K562 (cell line): ENCODE data around the gene ASIC1.

Source experiments
- BCL6 ChIP-seq: fragments of 250-450 bp; sonication (Bioruptor Pico); IDR thresholded peaks from 2 replicates; pipeline ENCODE4 v1.4.0; 2020
- CTCF ChIP-seq, 3 experiments: IDR thresholded peaks in 2 of 3; conservative IDR thresholded peaks in 1 of 3; 2 replicates each; pipeline ENCODE4 v1.5.1; 2011 to 2012; ENCODE audit warnings: low read length in 3 of 3, mild to moderate bottlenecking in 3 of 3, control low read depth in 2 of 3, improper control_type of control experiment in 1 of 3, inconsistent platforms in 1 of 3, low read depth in 1 of 3, mixed read lengths in 1 of 3, moderate library complexity in 1 of 3; ENCODE audit not compliant: insufficient read depth in 2 of 3
- EP300 ChIP-seq: IDR thresholded peaks from 2 replicates; pipeline ENCODE4 v1.6.1; 2012; ENCODE audit warnings: low read length, improper control_type of control experiment
- GATA2 ChIP-seq: sonication (generic); formaldehyde crosslinking; IDR thresholded peaks from 2 replicates; pipeline ENCODE4 v1.4.0; 2020; ENCODE audit warnings: mild to moderate bottlenecking, missing genetic modification reagents
- HDAC2 ChIP-seq: fragments of 450-650 bp; IDR thresholded peaks from 2 replicates; pipeline ENCODE4 v1.6.1; 2016; ENCODE audit warnings: mild to moderate bottlenecking
- HLTF ChIP-seq: fragments of 450-650 bp; IDR thresholded peaks from 2 replicates; pipeline ENCODE4 v1.6.1; 2016
- NCOA6 ChIP-seq: fragments of 450-650 bp; IDR thresholded peaks from 2 replicates; pipeline ENCODE4 v1.6.1; 2017; ENCODE audit warnings: mild to moderate bottlenecking
- RNF2 ChIP-seq: sonication (generic); IDR thresholded peaks from 2 replicates; pipeline ENCODE4 v1.6.1; 2016
- SRF ChIP-seq, 2 experiments: fragments of 250-450, 450-650 bp in 1 of 2; sonication (Bioruptor Pico) in 1 of 2; sonication (generic) in 1 of 2; formaldehyde crosslinking; IDR thresholded peaks; 2 replicates each; pipeline versions ENCODE4 v1.5.0 to v1.5.1; 2020 to 2022; ENCODE audit warnings: mild to moderate bottlenecking in 1 of 2, missing genetic modification reagents in 1 of 2
- TBL1XR1 ChIP-seq, 2 experiments: IDR thresholded peaks; 2 replicates each; pipeline ENCODE4 v1.6.1; 2012; ENCODE audit warnings: improper control_type of control experiment in 2 of 2, low read length in 2 of 2, mild to moderate bottlenecking in 1 of 2

GRCh38 chr12:50060120-50060468 lies 2.7 kb downstream of the ASIC1 start:
- TF ChIP-seq HDAC2 (no peak), NCOA6 (no peak), TBL1XR1 (IDR thresholded peaks at IDR 0.05; ENCODE audit: low read length in 2 of 2) (no peak), GATA2 (CRISPR knock-in tag) (no peak), HLTF (no peak), EP300 (no peak), RNF2 (no peak), CTCF (IDR thresholded peaks at IDR 0.05 in 2 of 3, conservative IDR thresholded peaks at IDR 0.05 in 1 of 3; ENCODE audit: insufficient read depth in 2 of 3, low read depth in 1 of 3, low read length in 3 of 3) (no peak), BCL6 (CRISPR knock-in tag) (no peak), SRF (CRISPR knock-in tag; IDR thresholded peaks at IDR 0.05) (no peak)
